Lower lobe of right lung (tissue), 2 donors: ENCODE measurements around the gene OR52K1. TPM values are rescaled to one million over a fixed set of nuclear protein-coding genes. Genes with fewer than 3 reads are reported as not detected.
A peak's percentile ranks its signal among the peaks of the same experiment; 100 is the strongest.
"Not testable (repeated sequence)": the region's sequence is repeated elsewhere in the genome, so short reads cannot be mapped to it uniquely, and the experiment has no call there.

Experiments used
- ATAC-seq, 2 donors: fragments of 200-7000 bp; cut with Tn5 transposase; one replicate each; pipeline ENCODE4 v1.9.1; 2020 to 2022; ENCODE audit warnings: mild to moderate bottlenecking in 2 of 2, moderate library complexity in 2 of 2
- DNase-seq: peaks from one replicate; pipeline ENCODE4 v3.0.0-alpha.2; 2020
- H3K27ac ChIP-seq: fragments of 200-600 bp; one replicate; pipeline ENCODE4 v1.8.0; 2022
- H3K27me3 ChIP-seq: fragments of 200-600 bp; one replicate; pipeline ENCODE4 v1.8.0; 2022; ENCODE audit warnings: low read depth
- H3K36me3 ChIP-seq: fragments of 200-600 bp; one replicate; pipeline ENCODE4 v1.8.0; 2022; ENCODE audit warnings: mild to moderate bottlenecking
- H3K4me1 ChIP-seq: fragments of 200-600 bp; one replicate; pipeline ENCODE4 v1.8.0; 2022
- H3K4me3 ChIP-seq: fragments of 200-600 bp; one replicate; pipeline ENCODE4 v1.8.0; 2022; ENCODE audit warnings: mild to moderate bottlenecking
- H3K9me3 ChIP-seq: fragments of 200-600 bp; one replicate; pipeline ENCODE4 v1.8.0; 2022
- CTCF ChIP-seq: fragments of 200-600 bp; IDR thresholded peaks from one replicate; pipeline ENCODE4 v1.8.0; 2022; ENCODE audit warnings: antibody characterized with exemption, mild to moderate bottlenecking
- intact Hi-C: fragments of 100-400 bp; cut with DNase I; formaldehyde crosslinking; loops from one replicate; pipeline ENCODE4 v1.11.0; 2022
- total RNA-seq: library from RNA; stranded (reverse); fragmentation: NEBNext Ultra II Directional; extraction: Animal tissue kit (Norgen Biotek cat#: 25700); gene quantifications from one replicate; pipeline ENCODE4 v1.2.1, GENCODE V29; 2021
- donor health status: DM: no; HTN: yes; CAD: no; lungs with severe emphysema.

Gene OR52K1
- total RNA-seq, 1 donor from 2014 or later = 0.27 TPM

DNA sequence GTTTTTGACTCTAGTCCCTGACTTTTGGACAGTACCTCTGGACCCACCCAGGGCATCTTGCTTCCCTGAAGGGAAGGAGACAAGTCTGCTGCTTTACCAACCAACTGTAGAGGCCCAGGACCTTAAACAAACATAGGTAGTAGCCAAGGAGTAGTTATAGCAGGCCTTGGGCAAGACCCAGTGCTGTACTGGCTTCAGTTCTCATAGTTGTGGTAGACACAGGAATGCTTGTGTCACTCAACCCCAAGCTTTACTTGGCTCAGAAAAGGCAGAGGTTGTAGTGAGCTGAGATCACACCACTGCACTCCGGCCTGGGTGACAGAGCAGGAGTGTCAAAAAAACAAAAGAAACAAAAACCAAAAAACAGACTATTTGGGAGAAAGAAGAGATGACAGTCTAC, 41.2 kb downstream of the OR52K1 start:
- intact Hi-C loops = no loop called here
- no peak for ATAC-seq

GRCh38 chr11:4527926-4528325, 45.5 kb downstream of the OR52K1 start:
- no peaks in the 10 kb centered on the region for H3K36me3 ChIP-seq
- peaks cover 6% of the 10 kb centered on the region for H3K27me3 ChIP-seq
- intact Hi-C loops = no loop called here
- no peaks in the 10 kb centered on the region for H3K9me3 ChIP-seq
- DNase-seq = no peak
- H3K4me1 ChIP-seq = no peaks in the 10 kb centered on the region
- ATAC-seq = no peak
- no peak overlapping the region for H3K27ac ChIP-seq
- H3K4me3 ChIP-seq = no peak overlapping the region
- TF ChIP-seq CTCF = no peak

More for the DNA sequence above, 41.2 kb downstream of the OR52K1 start:
- Histone ChIP-seq H3K9me3 (no peaks in the 10 kb centered on the region), H3K27ac (no peak overlapping the region), H3K36me3 (no peaks in the 10 kb centered on the region), H3K27me3 (no peaks in the 10 kb centered on the region), H3K4me3 (no peak overlapping the region), H3K4me1 (no peaks in the 10 kb centered on the region)
- TF ChIP-seq CTCF = no peak
- no peak for DNase-seq

DNA sequence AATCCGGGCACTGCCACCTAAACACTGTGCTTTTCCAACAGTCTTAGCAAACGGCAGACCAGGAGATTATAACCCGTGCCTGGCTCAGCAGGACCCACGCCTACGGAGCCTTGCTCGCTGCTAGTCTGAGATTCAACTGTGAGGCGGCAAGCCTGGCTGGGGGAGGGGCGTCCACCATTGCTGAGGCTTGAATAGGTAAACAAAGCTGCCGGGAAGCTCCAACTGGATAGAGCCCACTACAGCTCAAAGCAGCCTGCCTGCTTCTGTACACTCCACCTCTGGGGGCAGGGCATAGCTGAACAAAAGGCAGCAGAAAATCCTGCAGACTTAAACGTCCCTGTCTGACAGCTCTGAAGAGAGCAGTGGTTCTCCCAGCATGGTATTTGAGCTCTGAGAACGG, 49.2 kb downstream of the OR52K1 start:
- H3K27me3 ChIP-seq, H3K36me3 ChIP-seq, ATAC-seq, H3K4me1 ChIP-seq, H3K9me3 ChIP-seq, H3K4me3 ChIP-seq, H3K27ac ChIP-seq, intact Hi-C loops, DNase-seq: not testable (repeated sequence)

DNA sequence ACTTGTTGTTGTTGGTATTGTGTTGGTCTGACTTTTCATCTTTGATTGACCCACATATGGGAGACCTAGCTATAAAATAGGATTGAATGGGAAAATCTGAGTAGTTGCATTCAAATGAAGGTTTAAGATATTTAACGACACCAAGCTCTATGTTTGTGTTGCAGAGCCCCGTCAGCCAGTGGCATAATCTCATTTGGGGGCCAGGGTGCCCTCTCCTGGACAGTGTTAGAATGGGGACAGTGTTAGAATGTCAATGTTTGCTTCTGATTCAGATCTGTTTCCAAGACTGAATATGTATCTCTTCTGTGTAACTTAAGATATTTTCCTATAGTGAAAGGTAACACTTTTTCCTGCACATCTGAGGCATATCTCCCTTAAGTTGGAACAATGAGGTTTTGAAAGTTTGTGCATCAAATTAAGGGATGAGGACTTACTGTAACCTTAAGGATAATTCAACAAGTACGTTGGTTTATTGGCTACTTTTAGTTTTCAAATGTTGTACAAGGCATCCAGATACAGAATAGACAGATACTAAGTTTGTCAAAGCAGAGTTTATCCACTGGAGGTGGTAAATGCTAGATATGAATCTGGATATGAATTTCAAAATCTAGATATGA, 57.3 kb downstream of the OR52K1 start:
- H3K36me3 ChIP-seq = no peaks in the 10 kb centered on the region

DNA sequence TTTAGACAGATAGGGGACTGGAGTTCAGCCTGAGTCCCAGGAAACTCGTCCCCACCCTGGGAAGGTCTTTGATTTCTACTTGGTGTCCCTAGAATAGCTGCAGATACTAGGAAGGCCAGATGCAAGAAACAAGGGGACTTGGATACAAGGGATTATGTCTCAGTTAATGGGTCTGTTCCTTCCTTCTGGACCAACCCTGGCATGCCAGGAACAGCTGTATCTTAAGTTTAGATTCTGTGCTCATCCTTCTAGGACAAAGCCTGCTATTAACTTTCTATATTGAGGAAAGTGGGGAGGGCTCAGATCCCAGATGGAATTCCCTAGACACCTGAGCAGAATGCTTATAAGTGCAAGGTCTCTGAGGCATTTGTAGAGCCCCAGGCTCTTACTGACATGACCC, 58.6 kb downstream of the OR52K1 start:
- H3K4me1 ChIP-seq = no peaks in the 10 kb centered on the region
- no peaks in the 10 kb centered on the region for H3K27me3 ChIP-seq
- no peak overlapping the region for H3K4me3 ChIP-seq
- DNase-seq = no peak
- no peak overlapping the region for H3K27ac ChIP-seq
- H3K36me3 ChIP-seq = no peaks in the 10 kb centered on the region
- no peak for TF ChIP-seq CTCF
- no peak for ATAC-seq
- intact Hi-C loops = no loop called here
- H3K9me3 ChIP-seq = no peaks in the 10 kb centered on the region

More for the DNA sequence above, 57.3 kb downstream of the OR52K1 start:
- ATAC-seq = peak; percentile 79 to 80
- Histone ChIP-seq H3K4me1 (no peaks in the 10 kb centered on the region), H3K27ac (no peak overlapping the region), H3K4me3 (no peak overlapping the region), H3K27me3 (no peaks in the 10 kb centered on the region), H3K9me3 (no peaks in the 10 kb centered on the region)
- DNase-seq = peak; percentile 62
- peak; percentile 75 for TF ChIP-seq CTCF
- intact Hi-C loops = no loop called here

Other genes with a start within 250 kb of the OR52K1 start
- gene OR52B4, start 114.3 kb upstream of the OR52K1 start, total RNA-seq = not detected
- gene TRIM21, start 88.9 kb upstream of the OR52K1 start, total RNA-seq = 42.2 TPM
- 0.47 TPM for gene OR52K2, start 33.4 kb upstream of the OR52K1 start, total RNA-seq
- not detected for gene OR52M1, start 62.5 kb downstream of the OR52K1 start, total RNA-seq
- gene OR52I2, start 99.1 kb downstream of the OR52K1 start, total RNA-seq = not detected
- gene OR52I1, start 111.4 kb downstream of the OR52K1 start, total RNA-seq = not detected
- 13.8 TPM for gene TRIM68, start 125.6 kb downstream of the OR52K1 start, total RNA-seq
- not detected for gene OR51D1, start 154.8 kb downstream of the OR52K1 start, total RNA-seq
- not detected for gene OR51E1, start 161.3 kb downstream of the OR52K1 start, total RNA-seq
- not detected for gene OR51E2, start 215.2 kb downstream of the OR52K1 start, total RNA-seq
- not detected for gene MMP26, start 222.1 kb downstream of the OR52K1 start, total RNA-seq